Chondrocyte (in vitro differentiated cells): ENCODE results near the gene CHST3. TPM values are rescaled to one million over a fixed set of nuclear protein-coding genes. Genes with fewer than 3 reads are reported as not detected.
"Not testable (repeated sequence)": the region's sequence is repeated elsewhere in the genome, so short reads cannot be mapped to it uniquely, and the experiment has no call there.

Source experiments
- DNase-seq: peaks from one replicate; pipeline ENCODE4 v3.0.0; 2021; ENCODE audit warnings: mixed read lengths, low spot score
- H3K27ac Mint-ChIP-seq: one replicate; pipeline ENCODE4 v1.8.0; 2021; ENCODE audit warnings: mild to moderate bottlenecking, moderate library complexity, mixed read lengths; ENCODE audit not compliant: unreplicated experiment
- H3K27me3 Mint-ChIP-seq: 2 replicates; pipeline ENCODE4 v1.8.0; 2021; ENCODE audit warnings: low read depth, mixed read lengths
- H3K36me3 Mint-ChIP-seq: 2 replicates; pipeline ENCODE4 v1.8.0; 2021; ENCODE audit warnings: low read depth, mixed read lengths
- H3K4me1 Mint-ChIP-seq: 2 replicates; pipeline ENCODE4 v1.8.0; 2021; ENCODE audit warnings: low read depth, mild to moderate bottlenecking, mixed read lengths
- H3K4me3 Mint-ChIP-seq: one replicate; pipeline ENCODE4 v1.8.0; 2021; ENCODE audit warnings: mild to moderate bottlenecking, moderate library complexity, mixed read lengths; ENCODE audit not compliant: unreplicated experiment
- H3K9me3 Mint-ChIP-seq: 2 replicates; pipeline ENCODE4 v1.8.0; 2021; ENCODE audit warnings: low read depth, mixed read lengths
- total RNA-seq: library from RNA; stranded (reverse); gene quantifications from 3 replicates; pipeline ENCODE4 v1.2.1, GENCODE V29; 2021
- TF ChIP-seq, protein P1 (sequence below): fragments of 200-600 bp; sonication (generic); IDR thresholded peaks from 2 replicates; pipeline ENCODE4 v1.5.0; 2021; ENCODE audit warnings: antibody characterized with exemption, mild to moderate bottlenecking, moderate library complexity

Gene CHST3
- total RNA-seq, 1 donor from 2014 or later, result 63.2 TPM

DNA sequence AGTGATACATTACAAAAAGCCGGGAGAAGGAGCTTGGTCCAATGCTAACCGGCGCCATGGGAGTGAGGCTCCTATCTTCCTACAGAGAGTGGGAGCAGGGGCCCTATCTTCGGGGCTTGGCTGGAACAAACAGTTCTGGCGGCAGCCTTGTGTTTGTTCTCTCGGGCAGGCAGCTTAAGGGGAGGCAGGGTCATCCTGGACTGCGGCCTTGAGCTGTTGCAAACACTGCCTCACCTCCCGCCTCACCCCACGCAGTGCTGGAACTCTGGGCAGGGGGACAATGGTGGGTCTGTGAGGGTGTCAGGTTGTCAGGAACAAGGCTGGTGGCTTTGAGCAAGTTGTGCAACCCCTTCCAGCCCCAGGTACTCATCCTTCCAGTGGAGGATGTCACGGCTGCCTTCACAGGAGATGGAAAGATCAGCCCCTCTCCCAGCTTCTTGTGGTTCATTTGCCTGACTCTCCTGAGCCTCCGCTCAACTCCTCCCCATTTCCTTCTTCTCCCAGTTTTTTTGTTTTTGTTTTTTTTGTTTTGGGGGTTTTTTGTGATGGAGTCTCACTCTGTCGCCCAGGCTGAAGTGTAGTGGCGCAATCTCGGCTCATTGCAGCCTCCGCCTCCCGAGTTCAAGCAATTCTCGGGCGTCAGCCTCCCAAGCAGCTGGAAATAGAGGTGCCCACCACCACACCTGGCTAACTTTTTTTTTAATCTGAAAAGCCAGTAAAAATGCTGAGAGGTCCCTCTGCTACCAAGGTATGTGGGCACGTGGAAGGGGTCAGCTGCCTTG lies 66.8 kb downstream of the CHST3 start:
- H3K9me3 Mint-ChIP-seq, result no peaks in the 10 kb centered on the region
- no peaks in the 10 kb centered on the region for H3K36me3 Mint-ChIP-seq
- no peaks in the 10 kb centered on the region for H3K27me3 Mint-ChIP-seq
- H3K4me1 Mint-ChIP-seq, result peaks cover 7% of the 10 kb centered on the region
- H3K4me3 Mint-ChIP-seq, result no peak overlapping the region
- TF ChIP-seq, protein P1, sequence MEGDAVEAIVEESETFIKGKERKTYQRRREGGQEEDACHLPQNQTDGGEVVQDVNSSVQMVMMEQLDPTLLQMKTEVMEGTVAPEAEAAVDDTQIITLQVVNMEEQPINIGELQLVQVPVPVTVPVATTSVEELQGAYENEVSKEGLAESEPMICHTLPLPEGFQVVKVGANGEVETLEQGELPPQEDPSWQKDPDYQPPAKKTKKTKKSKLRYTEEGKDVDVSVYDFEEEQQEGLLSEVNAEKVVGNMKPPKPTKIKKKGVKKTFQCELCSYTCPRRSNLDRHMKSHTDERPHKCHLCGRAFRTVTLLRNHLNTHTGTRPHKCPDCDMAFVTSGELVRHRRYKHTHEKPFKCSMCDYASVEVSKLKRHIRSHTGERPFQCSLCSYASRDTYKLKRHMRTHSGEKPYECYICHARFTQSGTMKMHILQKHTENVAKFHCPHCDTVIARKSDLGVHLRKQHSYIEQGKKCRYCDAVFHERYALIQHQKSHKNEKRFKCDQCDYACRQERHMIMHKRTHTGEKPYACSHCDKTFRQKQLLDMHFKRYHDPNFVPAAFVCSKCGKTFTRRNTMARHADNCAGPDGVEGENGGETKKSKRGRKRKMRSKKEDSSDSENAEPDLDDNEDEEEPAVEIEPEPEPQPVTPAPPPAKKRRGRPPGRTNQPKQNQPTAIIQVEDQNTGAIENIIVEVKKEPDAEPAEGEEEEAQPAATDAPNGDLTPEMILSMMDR, result no peak
- no peak for DNase-seq
- no peak overlapping the region for H3K27ac Mint-ChIP-seq

DNA sequence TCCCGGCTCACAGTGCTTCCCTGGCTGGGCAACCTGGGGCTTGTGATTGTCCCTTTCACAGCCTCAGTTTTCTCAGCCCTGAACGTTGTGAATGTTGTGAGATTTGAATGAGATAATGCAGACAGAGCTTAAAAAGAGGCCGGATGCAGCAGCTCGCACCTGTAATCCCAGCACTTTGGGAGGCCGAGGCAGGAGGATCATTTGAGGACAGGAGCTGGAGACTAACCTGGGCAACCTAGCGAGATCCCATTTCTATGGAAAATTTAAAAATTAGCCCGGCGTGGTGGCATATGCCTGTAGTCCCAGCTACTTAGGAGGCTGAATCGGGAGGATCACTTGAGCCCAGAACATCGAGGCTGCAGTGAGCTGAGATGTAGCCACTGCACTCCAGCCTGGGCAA lies 67.5 kb downstream of the CHST3 start:
- no peak overlapping the region for H3K4me3 Mint-ChIP-seq
- DNase-seq, result no peak
- peaks cover 7% of the 10 kb centered on the region for H3K4me1 Mint-ChIP-seq
- H3K27me3 Mint-ChIP-seq, result no peaks in the 10 kb centered on the region
- TF ChIP-seq, protein P1, result no peak
- no peaks in the 10 kb centered on the region for H3K9me3 Mint-ChIP-seq
- no peaks in the 10 kb centered on the region for H3K36me3 Mint-ChIP-seq
- H3K27ac Mint-ChIP-seq, result no peak overlapping the region

DNA sequence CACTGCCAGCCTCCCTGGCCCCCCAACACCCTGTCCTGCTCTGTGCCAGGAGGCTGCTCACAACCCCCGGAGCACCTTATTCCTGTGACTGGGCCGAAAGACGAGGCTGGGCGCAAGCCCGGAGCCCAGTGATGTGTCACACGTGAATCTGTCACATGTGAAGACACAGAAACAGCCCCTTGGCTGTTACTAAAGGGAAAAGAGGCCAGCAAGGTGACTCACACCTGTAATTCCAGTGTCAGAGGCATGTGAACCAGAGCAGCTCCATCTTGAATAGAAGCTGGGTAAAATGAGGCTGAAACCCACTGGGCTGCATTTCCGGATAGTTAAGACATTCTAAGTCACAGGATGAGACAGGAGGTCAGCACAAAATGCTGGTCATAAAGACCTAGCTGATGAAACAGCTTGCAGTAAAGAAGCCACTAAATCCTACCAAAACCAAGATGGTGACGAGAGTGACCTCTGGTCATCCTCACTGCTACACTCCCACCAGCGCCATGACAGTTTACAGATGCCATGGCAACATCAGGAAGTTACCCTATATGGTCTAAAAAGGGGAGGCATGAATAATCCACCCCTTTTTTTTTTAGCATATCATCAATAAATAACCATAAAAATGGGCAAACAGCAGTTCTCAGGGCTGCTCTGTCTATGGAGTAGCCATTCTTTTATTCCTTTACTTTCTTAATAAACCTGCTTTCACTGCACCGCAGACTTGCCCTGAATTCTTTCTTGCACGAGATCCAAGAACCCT lies 68.4 kb downstream of the CHST3 start:
- not testable (repeated sequence) for H3K9me3 Mint-ChIP-seq, H3K36me3 Mint-ChIP-seq, DNase-seq, H3K4me3 Mint-ChIP-seq, H3K27ac Mint-ChIP-seq, H3K27me3 Mint-ChIP-seq, H3K4me1 Mint-ChIP-seq

DNA sequence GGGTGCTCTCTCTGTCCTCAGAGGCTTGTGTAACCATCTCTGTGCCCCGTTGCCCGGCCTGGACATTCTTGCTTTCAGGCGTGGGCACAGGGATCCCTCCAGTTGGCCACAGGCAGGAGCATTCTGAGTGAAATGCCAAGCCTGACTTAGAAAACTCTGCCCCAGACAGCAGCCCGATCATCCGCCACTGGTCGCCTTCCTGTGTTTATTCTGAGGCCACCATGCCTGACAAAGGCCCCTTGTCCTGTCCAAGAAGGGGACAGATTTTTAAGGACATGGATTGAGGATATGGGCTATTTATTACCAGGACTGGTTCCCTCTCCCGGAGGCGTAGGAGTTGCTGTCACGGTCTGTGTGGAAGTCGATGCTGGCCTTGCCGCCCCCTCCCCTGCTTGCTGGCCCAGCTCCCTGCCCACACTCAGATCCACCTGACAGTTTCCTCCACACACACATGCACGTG lies 69.9 kb downstream of the CHST3 start:
- no peak for DNase-seq
- TF ChIP-seq, protein P1, result no peak
- Mint-ChIP-seq H3K9me3 (no peaks in the 10 kb centered on the region), H3K36me3 (no peaks in the 10 kb centered on the region), H3K27me3 (no peaks in the 10 kb centered on the region), H3K4me1 (peaks cover 6% of the 10 kb centered on the region), H3K4me3 (no peak overlapping the region), H3K27ac (no peak overlapping the region)

DNA sequence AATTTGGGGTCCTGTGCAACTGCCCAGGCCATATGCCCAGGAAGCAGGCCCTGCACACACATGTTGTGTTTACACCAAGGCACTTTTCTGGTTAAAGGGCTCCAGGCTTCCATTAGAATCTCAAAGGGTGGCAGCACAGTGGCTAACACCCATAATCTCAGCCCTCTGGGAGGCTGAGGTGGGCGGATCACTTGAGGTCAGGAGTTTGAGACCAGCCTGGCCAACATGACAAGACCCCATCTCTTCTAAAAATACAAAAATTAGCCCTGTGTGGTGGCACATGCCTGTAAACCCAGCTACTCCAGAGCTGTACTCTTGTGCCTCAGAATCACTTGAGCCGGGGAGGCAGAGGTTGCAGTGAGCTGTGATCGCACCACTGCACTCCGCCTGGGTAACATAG lies 70.6 kb downstream of the CHST3 start:
- Mint-ChIP-seq H3K36me3 (no peaks in the 10 kb centered on the region), H3K4me3 (no peak overlapping the region), H3K9me3 (no peaks in the 10 kb centered on the region), H3K27me3 (no peaks in the 10 kb centered on the region), H3K27ac (no peak overlapping the region), H3K4me1 (peaks cover 8% of the 10 kb centered on the region)
- TF ChIP-seq, protein P1, result no peak
- DNase-seq, result no peak
